ENCODE measurements around the gene MYO7A.

DNA sequence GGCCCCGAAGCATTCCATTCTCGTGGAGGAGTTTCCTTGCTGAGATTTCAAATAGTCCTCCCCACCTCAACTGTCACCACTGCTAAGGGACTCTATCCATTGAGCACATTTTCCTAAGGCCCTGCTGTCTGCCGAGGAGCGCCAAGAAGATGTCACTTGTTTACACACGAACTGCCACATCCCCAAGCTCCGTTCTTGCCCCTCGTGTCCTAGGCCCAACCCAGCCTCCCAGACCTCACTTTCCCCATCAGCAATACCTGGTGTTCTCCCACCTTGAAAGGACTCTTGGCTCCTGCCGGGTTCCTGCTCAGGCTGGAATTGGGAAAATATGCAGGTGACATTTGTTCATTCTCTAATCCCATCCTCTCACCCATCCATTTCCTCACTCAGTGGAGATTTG lies 4.0 kb upstream of the MYO7A start:
- no peak for TF ChIP-seq POLR2A (IDR thresholded peaks at IDR 0.05; ENCODE audit: low read length)
- TF ChIP-seq GATA1 (IDR thresholded peaks at IDR 0.05; ENCODE audit: low read depth, low read length) = no peak

All from erythroblast (primary cell).